Measurements from ENCODE around the gene SLC8A3.

GRCh38 chr14:70127186-70127585, 61.6 kb downstream of the SLC8A3 start:
- TF ChIP-seq CTCF (IDR thresholded peaks at IDR 0.05) (no peak), EZH2 (IDR thresholded peaks at IDR 0.05) (no peak)

Data from neural progenitor cell (in vitro differentiated cells).